ENCODE measurements around the gene KIAA0930. TPM values are rescaled to one million over a fixed set of nuclear protein-coding genes. Genes with fewer than 3 reads are reported as not detected.

KIAA0930 gene
- total and polyA plus RNA-seq, 2 experiments from 2014 or later, result 8.6 to 50.9 TPM

- H3K9me2 ChIP-seq (ENCODE audit: insufficient read depth), result no peaks in the 10 kb centered on the region
- peak overlapping the region; percentile 91; the same call in 1 of the 2 replicates for H2AFZ ChIP-seq
- H3K4me2 ChIP-seq (ENCODE audit: unreplicated experiment), result peak overlapping the region; percentile 88
- H4K20me1 ChIP-seq (ENCODE audit: insufficient read depth), result no peaks in the 10 kb centered on the region
- no peaks in the 10 kb centered on the region for H3K27me3 ChIP-seq (replicated peaks; ENCODE audit: insufficient read depth)
- peak overlapping the region; percentile 91 for H3K9ac ChIP-seq
- 84 to 88% methylated on average over 18 to 19 of the region's 19 CpGs for WGBS, 2 experiments (ENCODE audit: low coverage in 1 of 2, low lambda C conversion rate in 2 of 2, missing lambda C conversion rate in 2 of 2)
- H3K4me3 ChIP-seq, result peak overlapping the region; percentile 88
- H3K27ac ChIP-seq, result peak overlapping the region; percentile 73
- H3K9me3 ChIP-seq (ENCODE audit: low read depth), result no peaks in the 10 kb centered on the region
- TF ChIP-seq EZH2phosphoT487 (IDR thresholded peaks at IDR 0.05; ENCODE audit: insufficient read depth, low read depth) (no peak), EZH2 (IDR thresholded peaks at IDR 0.05; ENCODE audit: insufficient read depth, poor library complexity, severe bottlenecking) (no peak)
- H3K4me1 ChIP-seq (ENCODE audit: insufficient read depth), result peaks cover 32% of the 10 kb centered on the region
- in situ Hi-C loops (cut with MboI), result no loop called here
- 0 out of 2 replicates have a peak, but pooled peaks cover 1% of the 10 kb centered on the region for H3K36me3 ChIP-seq (ENCODE audit: low read depth)
- H3K79me2 ChIP-seq (ENCODE audit: insufficient read depth), result peaks cover 78% of the 10 kb centered on the region
- H3F3A ChIP-seq (ENCODE audit: insufficient read depth), result peaks cover 34% of the 10 kb centered on the region
- DNase-seq, result no peak
These were observed 78.2 kb downstream of the KIAA0930 start for GRCh38 chr22:45162531-45162930.

GRCh38 chr22:45159652-45160462, 80.8 kb downstream of the KIAA0930 start:
- Histone ChIP-seq H3K4me1 (ENCODE audit: insufficient read depth) (peaks cover 32% of the 10 kb centered on the region), H3K36me3 (ENCODE audit: low read depth) (0 out of 2 replicates have a peak, but pooled peaks cover 5% of the 10 kb centered on the region), H3K27ac (peak overlapping the region; percentile 92), H3F3A (ENCODE audit: insufficient read depth) (peaks cover 44% of the 10 kb centered on the region), H3K79me2 (ENCODE audit: insufficient read depth) (peaks cover 56% of the 10 kb centered on the region), H3K9me2 (ENCODE audit: insufficient read depth) (no peaks in the 10 kb centered on the region), H3K4me2 (ENCODE audit: unreplicated experiment) (peak overlapping the region; percentile 76), H3K4me3 (no peak overlapping the region), H4K20me1 (ENCODE audit: insufficient read depth) (no peaks in the 10 kb centered on the region), H3K9ac (peak overlapping the region; percentile 78; the same call in 1 of the 2 replicates), H3K27me3 (replicated peaks; ENCODE audit: insufficient read depth) (no peaks in the 10 kb centered on the region), H3K9me3 (ENCODE audit: low read depth) (no peaks in the 10 kb centered on the region), H2AFZ (no peak overlapping the region)
- TF ChIP-seq EZH2phosphoT487 (IDR thresholded peaks at IDR 0.05; ENCODE audit: insufficient read depth, low read depth) (no peak), EZH2 (IDR thresholded peaks at IDR 0.05; ENCODE audit: insufficient read depth, poor library complexity, severe bottlenecking) (no peak)
- peak; percentile 27 for DNase-seq
- WGBS, 2 experiments (ENCODE audit: low coverage in 1 of 2, low lambda C conversion rate in 2 of 2, missing lambda C conversion rate in 2 of 2), result 60 to 65% methylated on average over 5 of the region's 5 CpGs
- in situ Hi-C loops (cut with MboI), result no loop called here

- Histone ChIP-seq H2AFZ (no peak overlapping the region), H3F3A (ENCODE audit: insufficient read depth) (peaks cover 55% of the 10 kb centered on the region), H3K9me3 (ENCODE audit: low read depth) (no peaks in the 10 kb centered on the region), H3K4me3 (no peak overlapping the region), H3K27ac (no peak overlapping the region), H3K36me3 (ENCODE audit: low read depth) (0 out of 2 replicates have a peak, but pooled peaks cover 5% of the 10 kb centered on the region), H4K20me1 (ENCODE audit: insufficient read depth) (no peaks in the 10 kb centered on the region; the same call in 1 of the 2 replicates), H3K4me2 (ENCODE audit: unreplicated experiment) (no peak overlapping the region), H3K79me2 (ENCODE audit: insufficient read depth) (peaks cover 51% of the 10 kb centered on the region), H3K4me1 (ENCODE audit: insufficient read depth) (peaks cover 41% of the 10 kb centered on the region), H3K27me3 (replicated peaks; ENCODE audit: insufficient read depth) (no peaks in the 10 kb centered on the region), H3K9me2 (ENCODE audit: insufficient read depth) (no peaks in the 10 kb centered on the region), H3K9ac (no peak overlapping the region)
- WGBS, 2 experiments (ENCODE audit: low coverage in 1 of 2, low lambda C conversion rate in 2 of 2, missing lambda C conversion rate in 2 of 2), result 85 to 92% methylated on average over 3 of the region's 3 CpGs
- in situ Hi-C loops (cut with MboI), result no loop called here
- TF ChIP-seq EZH2 (IDR thresholded peaks at IDR 0.05; ENCODE audit: insufficient read depth, poor library complexity, severe bottlenecking) (no peak), EZH2phosphoT487 (IDR thresholded peaks at IDR 0.05; ENCODE audit: insufficient read depth, low read depth) (no peak)
- no peak for DNase-seq
These were observed 82.8 kb downstream of the KIAA0930 start for GRCh38 chr22:45157907-45158306.

GRCh38 chr22:45155050-45155840, 85.4 kb downstream of the KIAA0930 start:
- peak; percentile 57 for DNase-seq
- WGBS, 2 experiments (ENCODE audit: low coverage in 1 of 2, low lambda C conversion rate in 2 of 2, missing lambda C conversion rate in 2 of 2), result 61 to 63% methylated on average over 9 of the region's 9 CpGs
- no peaks in the 10 kb centered on the region; the same call in 1 of the 2 replicates for H4K20me1 ChIP-seq (ENCODE audit: insufficient read depth)
- no peak for TF ChIP-seq EZH2phosphoT487 (IDR thresholded peaks at IDR 0.05; ENCODE audit: insufficient read depth, low read depth)
- no peak for TF ChIP-seq EZH2 (IDR thresholded peaks at IDR 0.05; ENCODE audit: insufficient read depth, poor library complexity, severe bottlenecking)
- no peaks in the 10 kb centered on the region for H3K9me3 ChIP-seq (ENCODE audit: low read depth)
- no peak overlapping the region for H2AFZ ChIP-seq
- no peak overlapping the region for H3K9ac ChIP-seq
- in situ Hi-C loops (cut with MboI), result no loop called here
- peaks cover 51% of the 10 kb centered on the region for H3F3A ChIP-seq (ENCODE audit: insufficient read depth)
- H3K27me3 ChIP-seq (replicated peaks; ENCODE audit: insufficient read depth), result no peaks in the 10 kb centered on the region
- H3K4me2 ChIP-seq (ENCODE audit: unreplicated experiment), result no peak overlapping the region
- H3K27ac ChIP-seq, result peak overlapping the region; percentile 45
- no peak overlapping the region for H3K4me3 ChIP-seq
- peaks cover 41% of the 10 kb centered on the region for H3K4me1 ChIP-seq (ENCODE audit: insufficient read depth)
- H3K79me2 ChIP-seq (ENCODE audit: insufficient read depth), result peaks cover 40% of the 10 kb centered on the region
- no peaks in the 10 kb centered on the region for H3K9me2 ChIP-seq (ENCODE audit: insufficient read depth)
- H3K36me3 ChIP-seq (ENCODE audit: low read depth), result 0 out of 2 replicates have a peak, but pooled peaks cover 5% of the 10 kb centered on the region

All from GM23248 (cell line).